Heart left ventricle (tissue), 16 donors: ENCODE measurements around the gene PARM1. TPM values are rescaled to one million over a fixed set of nuclear protein-coding genes. Genes with fewer than 3 reads are reported as not detected.

ENCODE experiments used
- ATAC-seq, 4 donors: fragments of 200-7000 bp; cut with Tn5 transposase; one replicate each; pipeline ENCODE4 v1.9.1; 2020 to 2022; ENCODE audit warnings: moderate library complexity in 4 of 4, mild to moderate bottlenecking in 3 of 4, moderate number of reproducible peaks in 1 of 4
- DNase-seq, 5 donors: peaks; one replicate each; pipeline ENCODE4 v3.0.0-alpha.2; 2020
- H3K27ac ChIP-seq, 12 donors: fragments of 200-600 bp; sonication (generic) in 4 of 12; one replicate each; pipeline versions ENCODE4 v1.5.0 to v1.8.0; 2016 to 2022; ENCODE audit warnings: mild to moderate bottlenecking in 2 of 12
- H3K27me3 ChIP-seq, 9 donors: fragments of 200-600 bp; sonication (generic) in 2 of 9; one replicate each; pipeline versions ENCODE4 v1.5.1 to v1.8.0; 2016 to 2022; ENCODE audit warnings: mild to moderate bottlenecking in 3 of 9
- H3K36me3 ChIP-seq, 9 donors: fragments of 200-600 bp; sonication (generic) in 2 of 9; one replicate each; pipeline versions ENCODE4 v1.5.0 to v1.8.0; 2018 to 2022; ENCODE audit warnings: mild to moderate bottlenecking in 2 of 9
- H3K4me1 ChIP-seq, 12 donors: fragments of 200-600 bp; sonication (generic) in 4 of 12; one replicate each; pipeline versions ENCODE4 v1.5.0 to v1.8.0; 2016 to 2022; ENCODE audit warnings: mild to moderate bottlenecking in 3 of 12
- H3K4me3 ChIP-seq, 12 donors: fragments of 200-600 bp; sonication (generic) in 4 of 12; one replicate each; pipeline versions ENCODE4 v1.5.0 to v1.8.0; 2017 to 2022; ENCODE audit warnings: mild to moderate bottlenecking in 9 of 12, moderate library complexity in 4 of 12
- H3K9me3 ChIP-seq, 12 donors: fragments of 200-600 bp; sonication (generic) in 4 of 12; one replicate each; pipeline versions ENCODE4 v1.5.0 to v1.8.0; 2016 to 2022; ENCODE audit warnings: mild to moderate bottlenecking in 1 of 12
- POLR2A ChIP-seq, 2 donors: fragments of 450-650 bp; IDR thresholded peaks; one replicate each; pipeline ENCODE4 v1.6.1; 2017; ENCODE audit warnings: antibody characterized with exemption in 2 of 2, mild to moderate bottlenecking in 2 of 2, moderate library complexity in 2 of 2
- WGBS, 4 donors: extraction: QIAGEN DNeasy Blood & Tissue Kit in 2 of 4; methylation state at CpG; one replicate each; pipeline versions ENCODE4 v1.1.5 to v1.1.7; 2013 to 2018; 5-methylcytosine and 5-hydroxymethylcytosine counted together
- intact Hi-C, 10 donors: fragments of 100-400 bp; cut with DNase I; formaldehyde crosslinking; loops; one replicate each; pipeline versions ENCODE4 v1.11.1 to v1.14.2; 2022
- polyA plus RNA-seq, 2 donors: library from polyadenylated mRNA; stranded (reverse); fragments of 200-250 nt; gene quantifications; one replicate each; pipeline ENCODE4 v1.2.3, GENCODE V29; 2013
- total RNA-seq, 9 donors: library from RNA; depleted of rRNA in 2 of 9; stranded (reverse); fragments of >200 nt in 2 of 9; fragmentation: NEBNext Ultra II Directional in 3 of 9; extraction: Animal tissue kit (Norgen Biotek cat#: 25700) in 3 of 9; gene quantifications; one replicate each; pipeline versions ENCODE4 v1.1.0 to v1.2.4, GENCODE V29; 2016 to 2023
- TF ChIP-seq, protein P1 (sequence below), 12 donors: fragments of 200-600 bp; sonication (generic) in 4 of 12; IDR thresholded peaks; one replicate each; pipeline versions ENCODE4 v1.5.0 to v1.8.0; 2018 to 2022; ENCODE audit warnings: antibody characterized with exemption in 12 of 12, mild to moderate bottlenecking in 5 of 12
- donor health status: ischemic (EF 13 %, LVEDD 7.1; RV severe dilation, severe dysfunction).
- donor health status: healthy with polysubstance abuse.
- donor health status: DM: no; HTN: yes; CAD: no.
- donor health status: DM: no; HTN: no; CAD: no.
- donor health status: ischemic (EF 25% LVEDD 6.9; RV normal size, moderate dysfunction).
- donor health status: ischemic (EF 25% LVEDD 5.7; RV mildly dilated, moderate dysfunction).
- donor health status: healthy.
- donor health status: DM: yes; HTN: yes; CAD: no.
- donor health status: ischemic (EF 35%, LVEDD 5.7; RV mildly dilated, moderate dysfunction).
- donor health status: nonischemic (EF 11% LVEDD 7.7; RV severe dilation, severe dysfunction).
- donor health status: DM: yes; HTN: yes; CAD: no.
- donor health status: PGD.
- donor health status: ischemic (EF 29% LVEDD 5.4; RV normal size, mild dysfunction).
- donor health status: nonischemic (EF 23%, LVEDD 6.1; RV moderate dilation, normal function).

Gene PARM1
- total and polyA plus RNA-seq, 11 donors, result 28.8 to 144 (median 75.2) TPM

DNA sequence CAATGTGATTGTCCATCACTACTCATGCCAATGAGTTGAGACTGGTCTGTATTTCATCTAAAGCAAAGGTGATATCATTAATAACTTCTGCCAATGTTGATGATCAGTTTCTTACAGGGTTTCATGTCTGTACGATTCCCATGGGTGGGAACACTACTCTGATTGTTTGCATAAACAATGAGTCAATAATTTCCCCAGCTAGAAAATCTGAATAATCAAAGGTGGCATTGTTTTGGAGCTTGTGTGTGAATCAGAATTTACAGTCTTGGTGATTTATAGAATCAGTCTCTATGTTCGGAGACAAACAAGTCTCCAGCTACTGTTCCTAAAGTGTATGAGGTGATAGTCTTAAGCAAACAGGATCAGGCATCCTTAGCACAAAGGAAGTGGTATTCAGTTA is 35.5 kb upstream of the PARM1 start:
- Histone ChIP-seq H3K9me3 (no peaks in the 10 kb centered on the region), H3K27me3 (no peaks in the 10 kb centered on the region), H3K27ac (no peak overlapping the region), H3K36me3 (no peaks in the 10 kb centered on the region), H3K4me3 (no peak overlapping the region), H3K4me1 (no peaks in the 10 kb centered on the region)
- ATAC-seq (no peak), DNase-seq (no peak)
- no peak for TF ChIP-seq POLR2A (IDR thresholded peaks at IDR 0.05)
- TF ChIP-seq, protein P1, sequence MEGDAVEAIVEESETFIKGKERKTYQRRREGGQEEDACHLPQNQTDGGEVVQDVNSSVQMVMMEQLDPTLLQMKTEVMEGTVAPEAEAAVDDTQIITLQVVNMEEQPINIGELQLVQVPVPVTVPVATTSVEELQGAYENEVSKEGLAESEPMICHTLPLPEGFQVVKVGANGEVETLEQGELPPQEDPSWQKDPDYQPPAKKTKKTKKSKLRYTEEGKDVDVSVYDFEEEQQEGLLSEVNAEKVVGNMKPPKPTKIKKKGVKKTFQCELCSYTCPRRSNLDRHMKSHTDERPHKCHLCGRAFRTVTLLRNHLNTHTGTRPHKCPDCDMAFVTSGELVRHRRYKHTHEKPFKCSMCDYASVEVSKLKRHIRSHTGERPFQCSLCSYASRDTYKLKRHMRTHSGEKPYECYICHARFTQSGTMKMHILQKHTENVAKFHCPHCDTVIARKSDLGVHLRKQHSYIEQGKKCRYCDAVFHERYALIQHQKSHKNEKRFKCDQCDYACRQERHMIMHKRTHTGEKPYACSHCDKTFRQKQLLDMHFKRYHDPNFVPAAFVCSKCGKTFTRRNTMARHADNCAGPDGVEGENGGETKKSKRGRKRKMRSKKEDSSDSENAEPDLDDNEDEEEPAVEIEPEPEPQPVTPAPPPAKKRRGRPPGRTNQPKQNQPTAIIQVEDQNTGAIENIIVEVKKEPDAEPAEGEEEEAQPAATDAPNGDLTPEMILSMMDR (IDR thresholded peaks at IDR 0.05), result no peak
- WGBS, 4 donors, result 74 to 90% (median 82%) methylated on average over 2 of the region's 2 CpGs
- intact Hi-C loops, result no loop called here

- no peak for TF ChIP-seq POLR2A (IDR thresholded peaks at IDR 0.05)
- TF ChIP-seq, protein P1 (IDR thresholded peaks at IDR 0.05), result no peak
- no peaks in the 10 kb centered on the region for H3K4me1 ChIP-seq
- DNase-seq (no peak), ATAC-seq (no peak)
- intact Hi-C loops, result no loop called here
- WGBS, 4 donors, result 72 to 86% (median 74%) methylated on average over 2 of the region's 2 CpGs
- no peaks in the 10 kb centered on the region for H3K36me3 ChIP-seq
- H3K4me3 ChIP-seq, result no peak overlapping the region
- H3K27me3 ChIP-seq, result no peaks in the 10 kb centered on the region
- no peak overlapping the region for H3K27ac ChIP-seq
- H3K9me3 ChIP-seq, result no peaks in the 10 kb centered on the region
These were observed 32.1 kb upstream of the PARM1 start for GRCh38 chr4:74900862-74901261.

GRCh38 chr4:74904509-74905065 is 28.3 kb upstream of the PARM1 start:
- TF ChIP-seq, protein P1 (IDR thresholded peaks at IDR 0.05), result no peak
- no peak for TF ChIP-seq POLR2A (IDR thresholded peaks at IDR 0.05)
- DNase-seq (no peak), ATAC-seq (no peak)
- Histone ChIP-seq H3K4me1 (no peaks in the 10 kb centered on the region), H3K27me3 (no peaks in the 10 kb centered on the region), H3K36me3 (no peaks in the 10 kb centered on the region), H3K27ac (no peak overlapping the region), H3K4me3 (no peak overlapping the region), H3K9me3 (no peaks in the 10 kb centered on the region)
- 61 to 70% (median 67%) methylated on average over 3 of the region's 3 CpGs for WGBS, 4 donors
- intact Hi-C loops, result no loop called here

DNA sequence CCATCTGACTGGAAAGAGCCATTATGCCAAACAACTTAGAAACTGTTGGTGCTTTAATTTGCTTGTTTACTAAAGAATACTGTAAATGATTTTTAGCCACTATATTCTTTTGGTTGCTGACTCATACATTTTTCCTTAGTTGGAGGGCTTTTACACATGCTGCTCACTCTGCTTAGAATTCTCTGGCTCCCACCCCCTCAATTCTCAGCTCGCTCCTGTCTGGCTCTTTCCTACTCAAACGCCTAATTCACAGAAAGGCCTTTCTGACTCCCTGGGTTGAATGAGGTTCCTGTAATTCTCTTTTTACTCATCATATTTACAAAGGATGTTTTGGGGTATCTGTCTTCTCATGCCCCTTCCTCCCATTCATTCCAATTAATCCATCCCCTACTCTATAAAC is 26.1 kb upstream of the PARM1 start:
- Histone ChIP-seq H3K27me3 (no peaks in the 10 kb centered on the region), H3K27ac (no peak overlapping the region), H3K4me1 (no peaks in the 10 kb centered on the region), H3K36me3 (no peaks in the 10 kb centered on the region), H3K4me3 (no peak overlapping the region), H3K9me3 (peaks cover 0 to 4% (median 0%) of the 10 kb centered on the region in 12 donors)
- DNase-seq (no peak), ATAC-seq (no peak)
- TF ChIP-seq, protein P1 (IDR thresholded peaks at IDR 0.05), result no peak
- no peak for TF ChIP-seq POLR2A (IDR thresholded peaks at IDR 0.05)
- intact Hi-C loops, result no loop called here
- 60 to 73% (median 64%) methylated on average over 2 of the region's 2 CpGs for WGBS, 4 donors
